K562 (cell line): ENCODE data around the gene ULBP2. TPM values are rescaled to one million over a fixed set of nuclear protein-coding genes. Genes with fewer than 3 reads are reported as not detected.

ENCODE experiments used
- CREB1 ChIP-seq, 2 experiments: sonication (generic) in 1 of 2; formaldehyde crosslinking in 1 of 2; IDR thresholded peaks; 2 replicates each; pipeline versions ENCODE4 v1.6.1 to v1.8.0; 2012 to 2022; ENCODE audit warnings: inconsistent platforms in 1 of 2, mild to moderate bottlenecking in 1 of 2, missing genetic modification reagents in 1 of 2, moderate library complexity in 1 of 2
- CREM ChIP-seq: IDR thresholded peaks from 2 replicates; pipeline ENCODE4 v1.6.1; 2014; ENCODE audit warnings: antibody characterized with exemption, low read depth
- PCBP1 ChIP-seq: fragments of 200-400 bp; formaldehyde crosslinking; IDR thresholded peaks from 2 replicates; pipeline ENCODE4 v1.6.1; 2018; ENCODE audit warnings: mild to moderate bottlenecking, low read depth, low read length; ENCODE audit not compliant: poor library complexity, severe bottlenecking
- RAD21 ChIP-seq, 2 experiments: fragments of 250-450 bp in 1 of 2; fragments of 450-650 bp in 1 of 2; sonication (Bioruptor Pico) in 1 of 2; formaldehyde crosslinking in 1 of 2; IDR thresholded peaks in 1 of 2; conservative IDR thresholded peaks in 1 of 2; 2 replicates each; pipeline versions ENCODE4 v1.4.0 to v1.8.0; 2020 to 2022; ENCODE audit warnings: mild to moderate bottlenecking in 2 of 2, moderate library complexity in 1 of 2
- RFX5 ChIP-seq: IDR thresholded peaks from 2 replicates; pipeline ENCODE4 v1.6.1; 2011; ENCODE audit warnings: low read depth, mild to moderate bottlenecking, improper control_type of control experiment, low read length
- polyA plus RNA-seq, 8 experiments: library from polyadenylated mRNA; depleted of rRNA in 4 of 8; stranded (reverse) in 5 of 8; unstranded in 3 of 8; fragments of >200 nt; fragmentation: Nextera tagmentation in 2 of 8; fragmentation: Illumina TruSeq in 1 of 8; extraction: Ambion mirVana in 2 of 8; extraction: Trizol in 1 of 8; gene quantifications; 2 replicates each; pipeline versions ENCODE4 v1.2.1 to v1.2.3, GENCODE V29; 2011 to 2014; ENCODE audit warnings: inconsistent platforms in 1 of 8, missing spikeins in 1 of 8
- total RNA-seq, 7 experiments: library from RNA; depleted of rRNA in 6 of 7; stranded (reverse); fragments of >200 nt in 6 of 7; fragmentation: Illumina TruSeq in 2 of 7; extraction: Trizol in 2 of 7; gene quantifications; 2 replicates each; pipeline versions ENCODE4 v1.2.1 to v1.2.3, GENCODE V29; 2011 to 2021; ENCODE audit warnings: low replicate concordance in 1 of 7
- TF ChIP-seq, protein P1 (sequence below), 2 experiments: fragments of 200-800 bp in 1 of 2; sonication (Bioruptor generic) in 1 of 2; sonication (generic) in 1 of 2; formaldehyde crosslinking in 1 of 2; IDR thresholded peaks in 1 of 2; conservative IDR thresholded peaks in 1 of 2; 2 replicates each; pipeline versions ENCODE4 v1.5.0 to v1.6.1; 2016 to 2020; ENCODE audit warnings: missing compliant biosample characterization in 1 of 2, missing genetic modification characterization in 1 of 2, missing genetic modification reagents in 1 of 2
- TF ChIP-seq, protein P2 (sequence below): sonication (generic); formaldehyde crosslinking; IDR thresholded peaks from 2 replicates; pipeline ENCODE4 v1.8.0; 2022; ENCODE audit warnings: missing genetic modification reagents, mild to moderate bottlenecking, moderate library complexity, borderline replicate concordance
- TF ChIP-seq, protein P3 (sequence below): sonication (generic); formaldehyde crosslinking; IDR thresholded peaks from 2 replicates; pipeline ENCODE4 v1.8.1; 2023; ENCODE audit warnings: mild to moderate bottlenecking, missing genetic modification reagents
- TF ChIP-seq, protein P4 (sequence below): sonication (generic); formaldehyde crosslinking; IDR thresholded peaks from 2 replicates; pipeline ENCODE4 v1.8.0; 2023; ENCODE audit warnings: mild to moderate bottlenecking, missing genetic modification reagents
- TF ChIP-seq, protein P5 (sequence below): sonication (generic); formaldehyde crosslinking; IDR thresholded peaks from 2 replicates; pipeline ENCODE4 v1.4.0; 2020; ENCODE audit warnings: mild to moderate bottlenecking, missing genetic modification reagents
- TF ChIP-seq, protein P6 (sequence below): fragments of 450-650 bp; IDR thresholded peaks from 2 replicates; pipeline ENCODE4 v1.6.1; 2017; ENCODE audit warnings: antibody characterized with exemption, mild to moderate bottlenecking

Gene ULBP2
- total and polyA plus RNA-seq, 9 of the 15 experiments (the other 6 are each of a cell fraction or from before 2014, with no cell fraction given) = 0.50 to 5.3 (median 1.2) TPM

DNA sequence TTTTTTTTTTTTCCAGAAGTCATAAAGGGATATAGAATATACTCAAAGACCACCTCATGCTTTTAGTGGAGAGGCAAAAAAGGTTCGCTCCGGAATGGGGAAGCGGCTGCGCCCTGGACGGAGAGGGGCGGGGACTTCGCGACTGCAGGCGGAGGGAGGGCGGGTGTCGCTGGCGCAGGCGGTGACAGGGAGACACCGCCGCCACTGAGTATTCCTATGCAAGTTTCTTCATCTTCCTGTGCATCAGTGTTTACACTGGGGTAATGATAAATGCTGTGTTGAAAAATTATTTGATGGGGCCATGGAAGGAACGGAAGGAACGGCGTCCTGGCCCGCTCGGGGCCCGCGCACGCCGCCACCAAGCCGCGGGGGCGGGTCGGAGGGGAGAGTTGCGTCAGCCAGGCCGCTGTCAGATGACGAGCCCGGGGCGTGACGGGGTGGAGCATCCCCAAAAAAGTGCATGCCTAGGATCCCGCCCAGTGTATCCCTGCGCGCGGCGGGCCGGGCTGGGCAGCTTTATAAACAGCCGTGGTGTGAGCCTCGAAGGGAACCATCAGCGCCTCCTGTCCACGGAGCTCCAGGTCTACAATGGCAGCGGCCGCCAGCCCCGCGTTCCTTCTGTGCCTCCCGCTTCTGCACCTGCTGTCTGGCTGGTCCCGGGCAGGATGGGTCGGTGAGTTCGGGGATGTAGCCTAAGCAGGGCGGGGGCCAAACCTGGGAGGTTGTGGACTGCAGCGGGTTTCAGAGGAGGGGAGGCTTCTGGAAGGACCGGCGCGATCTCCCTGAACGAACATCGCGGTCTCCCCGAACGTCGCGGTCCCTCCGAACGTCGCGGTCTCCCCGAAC, 21.9 kb downstream of the ULBP2 start, which contains the start of gene ULBP1 (continued):
- TF ChIP-seq, protein P1, sequence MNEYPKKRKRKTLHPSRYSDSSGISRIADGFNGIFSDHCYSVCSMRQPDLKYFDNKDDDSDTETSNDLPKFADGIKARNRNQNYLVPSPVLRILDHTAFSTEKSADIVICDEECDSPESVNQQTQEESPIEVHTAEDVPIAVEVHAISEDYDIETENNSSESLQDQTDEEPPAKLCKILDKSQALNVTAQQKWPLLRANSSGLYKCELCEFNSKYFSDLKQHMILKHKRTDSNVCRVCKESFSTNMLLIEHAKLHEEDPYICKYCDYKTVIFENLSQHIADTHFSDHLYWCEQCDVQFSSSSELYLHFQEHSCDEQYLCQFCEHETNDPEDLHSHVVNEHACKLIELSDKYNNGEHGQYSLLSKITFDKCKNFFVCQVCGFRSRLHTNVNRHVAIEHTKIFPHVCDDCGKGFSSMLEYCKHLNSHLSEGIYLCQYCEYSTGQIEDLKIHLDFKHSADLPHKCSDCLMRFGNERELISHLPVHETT (CRISPR knock-in tag; conservative IDR thresholded peaks at IDR 0.05 in 1 of 2, IDR thresholded peaks at IDR 0.05 in 1 of 2) = peak in 1 of 2 experiments; percentile 58; a peak in 1 of 4 replicates
- TF ChIP-seq, protein P2, sequence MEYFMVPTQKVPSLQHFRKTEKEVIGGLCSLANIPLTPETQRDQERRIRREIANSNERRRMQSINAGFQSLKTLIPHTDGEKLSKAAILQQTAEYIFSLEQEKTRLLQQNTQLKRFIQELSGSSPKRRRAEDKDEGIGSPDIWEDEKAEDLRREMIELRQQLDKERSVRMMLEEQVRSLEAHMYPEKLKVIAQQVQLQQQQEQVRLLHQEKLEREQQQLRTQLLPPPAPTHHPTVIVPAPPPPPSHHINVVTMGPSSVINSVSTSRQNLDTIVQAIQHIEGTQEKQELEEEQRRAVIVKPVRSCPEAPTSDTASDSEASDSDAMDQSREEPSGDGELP (CRISPR knock-in tag) = peak; percentile 89
- peak in 1 of 2 experiments; percentile 9; a peak in 1 of 4 replicates for TF ChIP-seq RAD21 (CRISPR knock-in tag; conservative IDR thresholded peaks at IDR 0.05 in 1 of 2, IDR thresholded peaks at IDR 0.05 in 1 of 2)
- TF ChIP-seq RFX5 = no peak
- TF ChIP-seq, protein P3, sequence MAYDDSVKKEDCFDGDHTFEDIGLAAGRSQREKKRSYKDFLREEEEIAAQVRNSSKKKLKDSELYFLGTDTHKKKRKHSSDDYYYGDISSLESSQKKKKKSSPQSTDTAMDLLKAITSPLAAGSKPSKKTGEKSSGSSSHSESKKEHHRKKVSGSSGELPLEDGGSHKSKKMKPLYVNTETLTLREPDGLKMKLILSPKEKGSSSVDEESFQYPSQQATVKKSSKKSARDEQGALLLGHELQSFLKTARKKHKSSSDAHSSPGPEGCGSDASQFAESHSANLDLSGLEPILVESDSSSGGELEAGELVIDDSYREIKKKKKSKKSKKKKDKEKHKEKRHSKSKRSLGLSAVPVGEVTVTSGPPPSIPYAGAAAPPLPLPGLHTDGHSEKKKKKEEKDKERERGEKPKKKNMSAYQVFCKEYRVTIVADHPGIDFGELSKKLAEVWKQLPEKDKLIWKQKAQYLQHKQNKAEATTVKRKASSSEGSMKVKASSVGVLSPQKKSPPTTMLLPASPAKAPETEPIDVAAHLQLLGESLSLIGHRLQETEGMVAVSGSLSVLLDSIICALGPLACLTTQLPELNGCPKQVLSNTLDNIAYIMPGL (CRISPR knock-in tag) = peak; percentile 45; the same call in 1 of the 2 replicates
- TF ChIP-seq CREM = peak; percentile 94
- TF ChIP-seq CREB1 (IDR thresholded peaks at IDR 0.05) = peak; percentile 91
- TF ChIP-seq CREB1 (CRISPR knock-in tag; IDR thresholded peaks at IDR 0.05) = peak; percentile 92
- peak; percentile 88 for TF ChIP-seq PCBP1
- TF ChIP-seq, protein P4, sequence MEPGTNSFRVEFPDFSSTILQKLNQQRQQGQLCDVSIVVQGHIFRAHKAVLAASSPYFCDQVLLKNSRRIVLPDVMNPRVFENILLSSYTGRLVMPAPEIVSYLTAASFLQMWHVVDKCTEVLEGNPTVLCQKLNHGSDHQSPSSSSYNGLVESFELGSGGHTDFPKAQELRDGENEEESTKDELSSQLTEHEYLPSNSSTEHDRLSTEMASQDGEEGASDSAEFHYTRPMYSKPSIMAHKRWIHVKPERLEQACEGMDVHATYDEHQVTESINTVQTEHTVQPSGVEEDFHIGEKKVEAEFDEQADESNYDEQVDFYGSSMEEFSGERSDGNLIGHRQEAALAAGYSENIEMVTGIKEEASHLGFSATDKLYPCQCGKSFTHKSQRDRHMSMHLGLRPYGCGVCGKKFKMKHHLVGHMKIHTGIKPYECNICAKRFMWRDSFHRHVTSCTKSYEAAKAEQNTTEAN (CRISPR knock-in tag) = no peak
- TF ChIP-seq, protein P5, sequence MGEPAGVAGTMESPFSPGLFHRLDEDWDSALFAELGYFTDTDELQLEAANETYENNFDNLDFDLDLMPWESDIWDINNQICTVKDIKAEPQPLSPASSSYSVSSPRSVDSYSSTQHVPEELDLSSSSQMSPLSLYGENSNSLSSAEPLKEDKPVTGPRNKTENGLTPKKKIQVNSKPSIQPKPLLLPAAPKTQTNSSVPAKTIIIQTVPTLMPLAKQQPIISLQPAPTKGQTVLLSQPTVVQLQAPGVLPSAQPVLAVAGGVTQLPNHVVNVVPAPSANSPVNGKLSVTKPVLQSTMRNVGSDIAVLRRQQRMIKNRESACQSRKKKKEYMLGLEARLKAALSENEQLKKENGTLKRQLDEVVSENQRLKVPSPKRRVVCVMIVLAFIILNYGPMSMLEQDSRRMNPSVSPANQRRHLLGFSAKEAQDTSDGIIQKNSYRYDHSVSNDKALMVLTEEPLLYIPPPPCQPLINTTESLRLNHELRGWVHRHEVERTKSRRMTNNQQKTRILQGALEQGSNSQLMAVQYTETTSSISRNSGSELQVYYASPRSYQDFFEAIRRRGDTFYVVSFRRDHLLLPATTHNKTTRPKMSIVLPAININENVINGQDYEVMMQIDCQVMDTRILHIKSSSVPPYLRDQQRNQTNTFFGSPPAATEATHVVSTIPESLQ (CRISPR knock-in tag) = peak; percentile 36; the same call in 1 of the 2 replicates
- TF ChIP-seq, protein P6, sequence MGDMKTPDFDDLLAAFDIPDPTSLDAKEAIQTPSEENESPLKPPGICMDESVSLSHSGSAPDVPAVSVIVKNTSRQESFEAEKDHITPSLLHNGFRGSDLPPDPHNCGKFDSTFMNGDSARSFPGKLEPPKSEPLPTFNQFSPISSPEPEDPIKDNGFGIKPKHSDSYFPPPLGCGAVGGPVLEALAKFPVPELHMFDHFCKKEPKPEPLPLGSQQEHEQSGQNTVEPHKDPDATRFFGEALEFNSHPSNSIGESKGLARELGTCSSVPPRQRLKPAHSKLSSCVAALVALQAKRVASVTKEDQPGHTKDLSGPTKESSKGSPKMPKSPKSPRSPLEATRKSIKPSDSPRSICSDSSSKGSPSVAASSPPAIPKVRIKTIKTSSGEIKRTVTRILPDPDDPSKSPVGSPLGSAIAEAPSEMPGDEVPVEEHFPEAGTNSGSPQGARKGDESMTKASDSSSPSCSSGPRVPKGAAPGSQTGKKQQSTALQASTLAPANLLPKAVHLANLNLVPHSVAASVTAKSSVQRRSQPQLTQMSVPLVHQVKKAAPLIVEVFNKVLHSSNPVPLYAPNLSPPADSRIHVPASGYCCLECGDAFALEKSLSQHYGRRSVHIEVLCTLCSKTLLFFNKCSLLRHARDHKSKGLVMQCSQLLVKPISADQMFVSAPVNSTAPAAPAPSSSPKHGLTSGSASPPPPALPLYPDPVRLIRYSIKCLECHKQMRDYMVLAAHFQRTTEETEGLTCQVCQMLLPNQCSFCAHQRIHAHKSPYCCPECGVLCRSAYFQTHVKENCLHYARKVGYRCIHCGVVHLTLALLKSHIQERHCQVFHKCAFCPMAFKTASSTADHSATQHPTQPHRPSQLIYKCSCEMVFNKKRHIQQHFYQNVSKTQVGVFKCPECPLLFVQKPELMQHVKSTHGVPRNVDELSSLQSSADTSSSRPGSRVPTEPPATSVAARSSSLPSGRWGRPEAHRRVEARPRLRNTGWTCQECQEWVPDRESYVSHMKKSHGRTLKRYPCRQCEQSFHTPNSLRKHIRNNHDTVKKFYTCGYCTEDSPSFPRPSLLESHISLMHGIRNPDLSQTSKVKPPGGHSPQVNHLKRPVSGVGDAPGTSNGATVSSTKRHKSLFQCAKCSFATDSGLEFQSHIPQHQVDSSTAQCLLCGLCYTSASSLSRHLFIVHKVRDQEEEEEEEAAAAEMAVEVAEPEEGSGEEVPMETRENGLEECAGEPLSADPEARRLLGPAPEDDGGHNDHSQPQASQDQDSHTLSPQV = peak; percentile 54; the same call in 1 of the 2 replicates
